Superior temporal gyrus (tissue), 1 donor: ENCODE data around the gene GJA8.
A peak's percentile ranks its signal among the peaks of the same experiment; 100 is the strongest.
"Not testable (repeated sequence)": the region's sequence is repeated elsewhere in the genome, so short reads cannot be mapped to it uniquely, and the experiment has no call there.

Experiments used
- DNase-seq: peaks from one replicate; pipeline ENCODE4 v3.0.0-alpha.2; 2016; ENCODE audit errors: extremely low spot score

Gene GJA8

GRCh38 chr1:147902253-147902845 lies at the start of gene GJA8:
Gene GJA8, plus strand, starts transcription at chr1:147902795. Its CDS starts 5,161 bp downstream, at chr1:147907956.
- no peak for DNase-seq

GRCh38 chr1:147853391-147853790 lies 49.2 kb upstream of the GJA8 start:
- DNase-seq = no peak

GRCh38 chr1:147854989-147855388 lies 47.6 kb upstream of the GJA8 start:
- DNase-seq = not testable (repeated sequence)

- DNase-seq = not testable (repeated sequence)
Observed at GRCh38 chr1:147855996-147856395, 46.6 kb upstream of the GJA8 start.

- not testable (repeated sequence) for DNase-seq
Observed at GRCh38 chr1:147867204-147867603, 35.4 kb upstream of the GJA8 start.

- no peak for DNase-seq
Observed at GRCh38 chr1:147878022-147878421, 24.6 kb upstream of the GJA8 start.

- DNase-seq = no peak
Observed at GRCh38 chr1:147879911-147880310, 22.7 kb upstream of the GJA8 start.

- no peak for DNase-seq
Observed at GRCh38 chr1:147882535-147882934, 20.1 kb upstream of the GJA8 start.

GRCh38 chr1:147890177-147890790 lies 12.3 kb upstream of the GJA8 start:
- peak; percentile 14 for DNase-seq

- DNase-seq = peak; percentile 40
Observed at GRCh38 chr1:147891088-147891487, 11.5 kb upstream of the GJA8 start.

- peak; percentile 12 for DNase-seq
Observed at GRCh38 chr1:147892216-147892615, 10.4 kb upstream of the GJA8 start.

- DNase-seq = peak; percentile 83
Observed at GRCh38 chr1:147892731-147893214, 9.8 kb upstream of the GJA8 start.

GRCh38 chr1:147895123-147895522 lies 7.5 kb upstream of the GJA8 start:
- no peak for DNase-seq

- DNase-seq = no peak
Observed at GRCh38 chr1:147897029-147897752, 5.4 kb upstream of the GJA8 start.

- no peak for DNase-seq
Observed at GRCh38 chr1:147897789-147898188, 4.8 kb upstream of the GJA8 start.

GRCh38 chr1:147904726-147905125 lies 2.1 kb downstream of the GJA8 start:
- no peak for DNase-seq

- no peak for DNase-seq
Observed at GRCh38 chr1:147907786-147908509, 5.4 kb downstream of the GJA8 start.

GRCh38 chr1:147912553-147912952 lies 10.0 kb downstream of the GJA8 start:
- DNase-seq = no peak

GRCh38 chr1:147913362-147913942 lies 10.9 kb downstream of the GJA8 start:
- no peak for DNase-seq

- no peak for DNase-seq
Observed at GRCh38 chr1:147919896-147920295, 17.3 kb downstream of the GJA8 start.

GRCh38 chr1:147924813-147925212 lies 22.2 kb downstream of the GJA8 start:
- DNase-seq = no peak

GRCh38 chr1:147927215-147927614 lies 24.6 kb downstream of the GJA8 start:
- not testable (repeated sequence) for DNase-seq
